HL-60/S4 treated with phorbol 12-myristate 13-acetate at 8.2 ng/mL for 4 days and 3 days (cell line): ENCODE results near the gene AURKAIP1.

ENCODE experiments used
- in situ Hi-C: fragments of 300-500 bp; cut with MboI; formaldehyde crosslinking; loops from 2 replicates; pipeline ENCODE4 v1.15.0; 2022; ENCODE audit warnings: low sequenced_read_pairs

The AURKAIP1 gene

DNA sequence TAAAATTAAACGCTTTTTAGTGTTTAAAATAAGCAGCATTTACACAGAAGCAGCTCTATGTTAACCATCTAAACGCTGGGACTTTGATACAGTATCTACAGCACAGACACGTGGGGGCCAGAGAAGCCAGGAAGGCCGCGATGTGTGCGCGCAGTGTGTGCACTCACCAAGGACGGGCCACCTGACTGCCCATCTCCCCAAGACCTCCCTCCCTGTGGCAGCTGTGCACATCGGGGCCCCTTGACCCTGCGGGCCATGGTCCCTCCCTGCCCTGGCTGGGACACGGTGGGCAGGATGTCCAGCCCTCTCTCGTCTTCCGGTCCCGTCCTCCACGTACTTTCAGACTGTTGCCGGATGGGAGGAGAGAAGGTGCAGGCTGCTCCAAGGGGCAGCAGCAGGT is 39.7 kb downstream of the AURKAIP1 start:
- in situ Hi-C loops, result no loop called here

DNA sequence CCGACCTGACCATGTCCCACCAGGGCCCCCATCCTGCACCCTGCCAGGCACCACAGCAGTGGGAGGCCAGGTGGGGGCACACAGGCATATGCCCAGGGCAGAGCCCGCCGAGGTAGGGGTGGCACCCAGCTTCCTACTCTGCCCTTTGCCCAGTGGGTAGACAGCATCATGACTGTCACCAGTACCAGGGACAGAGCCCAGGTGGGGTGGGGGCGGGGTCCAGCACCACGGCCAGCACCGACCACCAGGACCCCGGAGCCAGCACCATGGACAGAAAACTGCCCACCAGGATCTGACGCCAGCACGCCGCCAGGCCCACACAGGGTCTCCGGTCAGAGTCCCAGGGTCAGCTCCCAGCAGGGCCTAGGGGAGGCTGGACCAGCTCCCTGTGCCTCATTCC is 40.2 kb downstream of the AURKAIP1 start:
- in situ Hi-C loops, result no loop called here

DNA sequence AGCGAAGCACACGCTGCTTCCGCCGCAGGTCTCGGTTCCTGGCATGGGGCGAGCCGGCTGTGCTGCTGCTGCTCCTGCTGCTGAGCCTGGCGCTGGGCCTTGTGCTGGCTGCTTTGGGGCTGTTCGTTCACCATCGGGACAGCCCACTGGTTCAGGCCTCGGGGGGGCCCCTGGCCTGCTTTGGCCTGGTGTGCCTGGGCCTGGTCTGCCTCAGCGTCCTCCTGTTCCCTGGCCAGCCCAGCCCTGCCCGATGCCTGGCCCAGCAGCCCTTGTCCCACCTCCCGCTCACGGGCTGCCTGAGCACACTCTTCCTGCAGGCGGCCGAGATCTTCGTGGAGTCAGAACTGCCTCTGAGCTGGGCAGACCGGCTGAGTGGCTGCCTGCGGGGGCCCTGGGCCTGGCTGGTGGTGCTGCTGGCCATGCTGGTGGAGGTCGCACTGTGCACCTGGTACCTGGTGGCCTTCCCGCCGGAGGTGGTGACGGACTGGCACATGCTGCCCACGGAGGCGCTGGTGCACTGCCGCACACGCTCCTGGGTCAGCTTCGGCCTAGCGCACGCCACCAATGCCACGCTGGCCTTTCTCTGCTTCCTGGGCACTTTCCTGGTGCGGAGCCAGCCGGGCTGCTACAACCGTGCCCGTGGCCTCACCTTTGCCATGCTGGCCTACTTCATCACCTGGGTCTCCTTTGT is 41.3 kb downstream of the AURKAIP1 start:
- in situ Hi-C loops, result no loop called here

DNA sequence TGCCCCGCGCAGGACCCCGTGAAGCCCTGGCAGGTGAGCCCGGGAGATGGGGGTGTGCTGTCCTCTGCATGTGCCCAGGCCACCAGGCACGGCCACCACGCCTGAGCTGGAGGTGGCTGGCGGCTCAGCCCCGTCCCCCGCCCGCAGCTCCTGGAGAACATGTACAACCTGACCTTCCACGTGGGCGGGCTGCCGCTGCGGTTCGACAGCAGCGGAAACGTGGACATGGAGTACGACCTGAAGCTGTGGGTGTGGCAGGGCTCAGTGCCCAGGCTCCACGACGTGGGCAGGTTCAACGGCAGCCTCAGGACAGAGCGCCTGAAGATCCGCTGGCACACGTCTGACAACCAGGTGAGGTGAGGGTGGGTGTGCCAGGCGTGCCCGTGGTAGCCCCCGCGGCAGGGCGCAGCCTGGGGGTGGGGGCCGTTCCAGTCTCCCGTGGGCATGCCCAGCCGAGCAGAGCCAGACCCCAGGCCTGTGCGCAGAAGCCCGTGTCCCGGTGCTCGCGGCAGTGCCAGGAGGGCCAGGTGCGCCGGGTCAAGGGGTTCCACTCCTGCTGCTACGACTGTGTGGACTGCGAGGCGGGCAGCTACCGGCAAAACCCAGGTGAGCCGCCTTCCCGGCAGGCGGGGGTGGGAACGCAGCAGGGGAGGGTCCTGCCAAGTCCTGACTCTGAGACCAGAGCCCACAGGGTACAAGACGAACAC is 42.1 kb downstream of the AURKAIP1 start:
- in situ Hi-C loops, result no loop called here

DNA sequence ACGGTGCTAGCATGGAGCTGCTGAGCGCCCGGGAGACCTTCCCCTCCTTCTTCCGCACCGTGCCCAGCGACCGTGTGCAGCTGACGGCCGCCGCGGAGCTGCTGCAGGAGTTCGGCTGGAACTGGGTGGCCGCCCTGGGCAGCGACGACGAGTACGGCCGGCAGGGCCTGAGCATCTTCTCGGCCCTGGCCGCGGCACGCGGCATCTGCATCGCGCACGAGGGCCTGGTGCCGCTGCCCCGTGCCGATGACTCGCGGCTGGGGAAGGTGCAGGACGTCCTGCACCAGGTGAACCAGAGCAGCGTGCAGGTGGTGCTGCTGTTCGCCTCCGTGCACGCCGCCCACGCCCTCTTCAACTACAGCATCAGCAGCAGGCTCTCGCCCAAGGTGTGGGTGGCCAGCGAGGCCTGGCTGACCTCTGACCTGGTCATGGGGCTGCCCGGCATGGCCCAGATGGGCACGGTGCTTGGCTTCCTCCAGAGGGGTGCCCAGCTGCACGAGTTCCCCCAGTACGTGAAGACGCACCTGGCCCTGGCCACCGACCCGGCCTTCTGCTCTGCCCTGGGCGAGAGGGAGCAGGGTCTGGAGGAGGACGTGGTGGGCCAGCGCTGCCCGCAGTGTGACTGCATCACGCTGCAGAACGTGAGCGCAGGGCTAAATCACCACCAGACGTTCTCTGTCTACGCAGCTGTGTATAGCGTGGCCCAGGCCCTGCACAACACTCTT is 42.8 kb downstream of the AURKAIP1 start:
- in situ Hi-C loops, result no loop called here

DNA sequence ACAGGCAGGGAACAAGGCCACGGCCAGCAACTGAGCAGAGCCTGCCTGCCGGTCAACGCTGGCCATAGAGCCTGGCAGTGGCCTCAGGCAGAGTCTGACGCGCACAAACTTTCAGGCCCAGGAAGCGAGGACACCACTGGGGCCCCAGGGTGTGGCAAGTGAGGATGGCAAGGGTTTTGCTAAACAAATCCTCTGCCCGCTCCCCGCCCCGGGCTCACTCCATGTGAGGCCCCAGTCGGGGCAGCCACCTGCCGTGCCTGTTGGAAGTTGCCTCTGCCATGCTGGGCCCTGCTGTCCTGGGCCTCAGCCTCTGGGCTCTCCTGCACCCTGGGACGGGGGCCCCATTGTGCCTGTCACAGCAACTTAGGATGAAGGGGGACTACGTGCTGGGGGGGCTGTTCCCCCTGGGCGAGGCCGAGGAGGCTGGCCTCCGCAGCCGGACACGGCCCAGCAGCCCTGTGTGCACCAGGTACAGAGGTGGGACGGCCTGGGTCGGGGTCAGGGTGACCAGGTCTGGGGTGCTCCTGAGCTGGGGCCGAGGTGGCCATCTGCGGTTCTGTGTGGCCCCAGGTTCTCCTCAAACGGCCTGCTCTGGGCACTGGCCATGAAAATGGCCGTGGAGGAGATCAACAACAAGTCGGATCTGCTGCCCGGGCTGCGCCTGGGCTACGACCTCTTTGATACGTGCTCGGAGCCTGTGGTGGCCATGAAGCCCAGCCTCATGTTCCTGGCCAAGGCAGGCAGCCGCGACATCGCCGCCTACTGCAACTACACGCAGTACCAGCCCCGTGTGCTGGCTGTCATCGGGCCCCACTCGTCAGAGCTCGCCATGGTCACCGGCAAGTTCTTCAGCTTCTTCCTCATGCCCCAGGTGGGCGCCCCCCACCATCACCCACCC is 43.7 kb downstream of the AURKAIP1 start, which contains the start of gene TAS1R3:
TAS1R3 (plus strand) TSS at position 213 of the 898 bp plus-strand sequence; CDS start at position 279, 66 bp downstream.
- in situ Hi-C loops, result no loop called here

DNA sequence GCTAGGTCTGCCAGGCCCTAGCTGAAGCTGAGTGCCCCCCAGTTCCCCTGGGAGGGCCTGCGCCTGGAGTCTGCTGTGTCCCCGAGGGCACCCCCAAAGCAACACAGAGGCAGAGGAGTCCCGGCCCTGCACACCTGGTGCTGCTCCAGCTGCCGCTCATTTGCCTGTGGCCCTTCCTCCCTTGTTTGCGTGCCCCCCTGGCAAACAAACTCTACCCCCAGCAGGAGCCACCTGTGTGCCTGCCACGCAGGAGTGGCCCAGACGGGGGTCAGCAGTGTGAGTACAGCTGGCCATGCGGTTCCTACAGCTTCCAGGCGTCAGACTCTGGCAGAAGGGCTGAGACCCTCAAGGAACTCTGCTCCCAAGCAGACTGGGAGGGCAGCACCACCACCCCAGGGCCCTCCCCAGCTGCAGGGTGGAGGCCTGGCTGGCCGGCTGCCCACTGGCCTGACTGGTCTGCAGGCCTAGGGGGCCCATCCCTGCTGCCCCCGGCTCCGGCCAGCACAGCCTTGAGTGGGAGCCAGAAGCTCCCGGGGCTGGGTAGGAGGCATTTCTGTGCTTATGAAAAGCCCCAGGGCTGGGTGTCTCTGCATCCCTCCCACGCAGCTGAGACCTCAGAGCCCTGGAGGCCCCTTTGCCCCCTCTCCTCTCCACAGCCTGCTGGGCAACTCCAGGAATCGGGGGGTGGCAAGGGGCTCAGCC is 44.5 kb downstream of the AURKAIP1 start:
- in situ Hi-C loops, result no loop called here

DNA sequence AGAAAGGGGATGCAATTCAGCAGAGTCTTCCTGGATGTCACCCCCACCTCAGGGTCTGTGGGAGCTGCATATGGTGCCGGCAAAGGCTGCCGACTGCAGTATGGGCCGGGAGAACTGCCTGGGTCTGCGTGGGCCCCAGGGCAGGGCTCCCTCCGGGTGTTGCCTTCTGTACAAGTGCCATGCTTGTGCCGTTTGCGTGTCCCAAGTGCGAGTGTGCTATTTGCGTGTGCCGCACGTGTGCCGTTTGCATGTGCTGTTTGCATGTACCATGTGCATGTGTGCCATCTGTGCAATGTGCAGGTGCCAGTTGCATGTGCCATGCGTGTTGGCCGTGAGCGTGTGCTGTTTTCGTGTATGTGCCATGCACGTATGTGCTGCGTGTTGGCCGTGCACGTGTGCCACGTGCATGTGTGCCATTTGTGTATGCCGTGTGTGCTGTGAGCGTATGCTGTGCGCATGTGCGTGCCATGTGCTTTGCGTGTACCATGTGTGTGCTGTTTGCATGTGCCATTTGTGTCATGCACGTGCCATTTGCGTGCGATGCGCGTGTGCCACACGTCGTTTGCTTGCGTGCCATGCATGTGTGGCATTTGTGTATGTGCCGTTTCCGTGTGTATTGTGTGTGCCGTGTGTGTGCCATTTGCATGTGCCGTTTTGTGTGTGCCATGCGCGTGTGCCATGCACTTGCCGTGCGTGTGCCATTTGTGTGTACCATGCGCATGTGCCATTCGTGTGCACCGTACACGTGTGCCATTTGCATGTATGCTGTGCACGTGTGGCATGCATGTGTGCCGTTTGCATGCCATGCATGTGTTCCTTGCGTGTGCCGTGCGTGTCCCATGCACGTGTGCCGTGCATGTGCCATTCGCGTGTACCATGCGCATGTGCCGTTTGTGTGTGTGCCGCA is 45.5 kb downstream of the AURKAIP1 start:
- in situ Hi-C loops, result no loop called here

DNA sequence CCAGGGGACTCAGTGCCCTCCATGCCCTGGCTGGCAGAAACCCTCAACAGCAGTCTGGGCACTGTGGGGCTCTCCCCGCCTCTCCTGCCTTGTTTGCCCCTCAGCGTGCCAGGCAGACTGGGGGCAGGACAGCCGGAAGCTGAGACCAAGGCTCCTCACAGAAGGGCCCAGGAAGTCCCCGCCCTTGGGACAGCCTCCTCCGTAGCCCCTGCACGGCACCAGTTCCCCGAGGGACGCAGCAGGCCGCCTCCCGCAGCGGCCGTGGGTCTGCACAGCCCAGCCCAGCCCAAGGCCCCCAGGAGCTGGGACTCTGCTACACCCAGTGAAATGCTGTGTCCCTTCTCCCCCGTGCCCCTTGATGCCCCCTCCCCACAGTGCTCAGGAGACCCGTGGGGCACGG is 46.8 kb downstream of the AURKAIP1 start:
- in situ Hi-C loops, result no loop called here

DNA sequence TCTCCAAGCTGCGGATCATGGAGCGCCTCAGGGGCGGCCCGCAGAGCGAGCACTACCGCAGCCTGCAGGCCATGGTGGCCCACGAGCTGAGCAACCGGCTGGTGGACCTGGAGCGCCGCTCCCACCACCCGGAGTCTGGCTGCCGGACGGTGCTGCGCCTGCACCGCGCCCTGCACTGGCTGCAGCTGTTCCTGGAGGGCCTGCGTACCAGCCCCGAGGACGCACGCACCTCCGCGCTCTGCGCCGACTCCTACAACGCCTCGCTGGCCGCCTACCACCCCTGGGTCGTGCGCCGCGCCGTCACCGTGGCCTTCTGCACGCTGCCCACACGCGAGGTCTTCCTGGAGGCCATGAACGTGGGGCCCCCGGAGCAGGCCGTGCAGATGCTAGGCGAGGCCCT is 47.7 kb downstream of the AURKAIP1 start:
- in situ Hi-C loops, result no loop called here

DNA sequence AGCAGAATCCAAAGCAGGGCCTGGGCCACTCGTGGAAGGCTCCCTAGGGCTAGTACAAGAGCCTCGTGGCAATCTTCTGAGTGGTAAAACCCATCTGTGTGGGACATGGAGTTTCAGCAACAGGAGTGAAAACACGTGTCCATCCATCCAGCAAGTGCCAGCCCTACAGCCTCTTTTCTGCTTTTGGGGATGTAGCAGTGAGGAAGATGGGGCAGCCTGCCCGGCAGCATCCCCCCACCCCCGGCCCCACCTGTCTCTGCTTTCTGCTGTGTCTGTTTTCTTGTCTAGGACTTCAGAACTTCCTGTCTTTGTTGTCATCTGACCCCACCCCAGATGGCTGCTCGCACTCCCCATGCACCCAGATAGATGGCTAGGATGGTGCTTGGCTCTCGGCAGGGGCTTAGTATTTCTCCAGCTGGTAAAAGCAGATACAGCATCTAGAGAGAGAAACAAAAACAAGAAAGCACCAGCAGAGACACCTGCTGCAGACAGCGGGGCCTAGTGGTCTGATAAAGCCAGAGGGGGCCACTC is 48.9 kb downstream of the AURKAIP1 start:
- in situ Hi-C loops, result no loop called here

DNA sequence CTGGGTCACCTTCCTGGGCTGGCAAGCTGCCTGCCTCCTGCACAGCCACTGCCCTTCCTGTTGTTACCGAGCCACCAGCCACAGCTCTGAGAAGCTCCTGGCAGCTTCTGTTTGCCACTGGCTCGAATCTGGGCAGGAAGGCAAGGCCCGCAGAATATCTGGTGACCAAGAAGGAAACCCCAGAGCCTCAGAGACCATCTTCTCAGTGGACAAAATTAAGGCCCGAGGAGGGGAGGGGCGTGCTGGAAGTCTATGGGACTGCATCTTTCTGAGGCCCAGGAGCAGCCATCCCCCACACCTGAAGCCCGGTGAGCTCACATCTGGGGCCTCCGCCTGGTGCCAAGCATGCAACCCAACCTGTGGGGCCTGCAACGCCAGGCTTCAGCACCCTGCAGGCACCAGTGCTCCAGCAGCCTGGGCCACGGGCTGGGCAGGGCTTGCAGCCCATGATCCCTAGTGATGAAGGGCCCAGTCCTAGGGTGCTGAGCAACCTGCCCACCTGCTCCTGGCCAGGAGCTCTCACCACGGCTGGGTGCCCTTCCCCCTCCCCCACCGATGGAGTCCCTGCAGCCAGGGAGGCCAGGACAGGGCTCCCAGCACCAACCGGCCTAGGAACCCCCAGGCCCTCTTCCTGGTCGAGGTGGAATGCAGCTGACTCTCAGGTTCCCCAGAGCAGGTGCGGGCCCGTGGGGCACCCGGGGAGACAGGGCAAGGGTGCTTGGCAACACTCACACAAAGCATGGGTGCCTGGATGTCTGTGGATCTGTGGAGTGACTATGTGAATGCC is 49.5 kb downstream of the AURKAIP1 start:
- in situ Hi-C loops, result no loop called here

DNA sequence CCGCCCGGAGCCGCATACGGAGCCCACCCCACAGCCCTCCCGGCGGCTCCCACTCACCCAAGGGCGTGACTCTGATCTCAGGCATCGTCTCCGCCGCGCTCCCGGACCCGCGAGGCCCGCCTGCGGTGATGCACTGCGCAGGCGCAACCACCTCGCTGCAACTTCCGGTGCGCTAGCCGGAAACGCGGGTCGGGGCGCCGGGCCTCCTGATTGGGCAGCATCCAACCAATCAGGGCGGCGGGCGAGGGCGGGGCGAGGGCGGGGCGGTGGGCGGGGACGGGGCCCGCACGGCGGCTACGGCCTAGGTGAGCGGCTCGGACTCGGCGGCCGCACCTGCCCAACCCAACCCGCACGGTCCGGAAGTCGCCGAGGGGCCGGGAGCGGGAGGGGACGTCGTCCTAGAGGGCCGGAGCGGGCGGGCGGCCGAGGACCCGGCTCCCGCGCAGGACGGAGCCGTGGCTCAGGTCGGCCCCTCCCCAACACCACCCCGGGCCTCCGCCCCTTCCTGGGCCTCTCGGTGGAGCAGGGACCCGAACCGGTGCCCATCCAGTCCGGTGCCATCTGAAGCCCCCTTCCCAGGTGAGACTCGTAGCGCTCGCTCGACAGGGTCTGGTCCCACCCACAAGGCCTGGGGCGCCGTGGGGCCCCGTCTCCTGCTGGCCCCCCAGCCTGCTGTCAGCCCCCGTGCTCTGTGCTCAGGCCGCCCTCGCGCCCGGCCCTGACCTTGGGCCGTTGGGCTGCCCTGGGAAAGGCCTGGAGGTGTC is 50.3 kb downstream of the AURKAIP1 start, which contains the start of the genes CPTP and INTS11:
CPTP (plus strand) TSS at position 279 of the 764 bp plus-strand sequence. CDS start 2,109 bp downstream, outside the sequence.
INTS11 (minus strand) TSS at position 137 of the 764 bp plus-strand sequence; CDS start at position 85, 52 bp downstream.
- in situ Hi-C loops, result no loop called here

DNA sequence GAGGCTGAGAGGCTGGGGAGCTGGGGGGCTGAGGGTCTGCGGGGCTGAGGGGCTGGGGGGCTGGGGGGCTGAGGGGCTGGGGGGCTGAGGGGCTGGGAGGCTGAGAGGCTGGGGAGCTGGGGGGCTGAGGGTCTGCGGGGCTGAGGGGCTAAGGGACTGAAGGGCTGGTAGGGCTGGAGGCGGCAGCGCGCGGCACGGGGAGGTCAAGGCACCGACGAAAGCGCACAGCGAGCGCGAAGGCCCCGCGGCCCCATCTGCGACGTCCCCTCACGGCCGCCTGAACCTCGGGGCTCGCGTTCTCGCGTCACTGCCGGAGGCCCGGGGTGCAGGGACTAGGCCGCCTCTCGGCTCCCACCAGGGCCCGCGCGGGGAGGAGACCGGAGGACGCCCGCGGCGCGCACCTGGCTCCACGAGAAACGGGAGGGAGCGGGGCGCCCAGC is 50.9 kb downstream of the AURKAIP1 start:
- in situ Hi-C loops, result no loop called here
